ENCODE data around the gene PRKG1.
"Not testable (repeated sequence)": the region's sequence is repeated elsewhere in the genome, so short reads cannot be mapped to it uniquely, and the experiment has no call there.

PRKG1 gene

DNA sequence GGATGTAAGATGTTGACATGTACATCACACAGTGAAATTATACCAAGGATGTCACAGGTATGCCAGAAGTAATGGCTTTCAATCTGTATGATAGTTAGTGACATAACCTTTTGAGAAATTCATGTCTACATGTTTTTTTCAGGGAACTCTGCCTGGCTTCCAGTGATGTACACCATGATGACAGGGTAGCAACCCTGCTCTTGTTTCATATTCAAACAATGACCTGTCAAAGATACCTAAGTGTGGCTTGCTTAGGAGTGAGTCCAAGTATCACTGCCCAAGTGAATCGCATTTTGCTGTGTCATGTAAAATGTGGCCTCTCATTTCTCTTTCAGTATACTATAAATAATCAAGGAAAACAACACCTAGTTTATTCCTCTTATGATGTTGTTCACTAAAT, 1033.9 kb downstream of the PRKG1 start:
- no peak for DNase-seq

DNA sequence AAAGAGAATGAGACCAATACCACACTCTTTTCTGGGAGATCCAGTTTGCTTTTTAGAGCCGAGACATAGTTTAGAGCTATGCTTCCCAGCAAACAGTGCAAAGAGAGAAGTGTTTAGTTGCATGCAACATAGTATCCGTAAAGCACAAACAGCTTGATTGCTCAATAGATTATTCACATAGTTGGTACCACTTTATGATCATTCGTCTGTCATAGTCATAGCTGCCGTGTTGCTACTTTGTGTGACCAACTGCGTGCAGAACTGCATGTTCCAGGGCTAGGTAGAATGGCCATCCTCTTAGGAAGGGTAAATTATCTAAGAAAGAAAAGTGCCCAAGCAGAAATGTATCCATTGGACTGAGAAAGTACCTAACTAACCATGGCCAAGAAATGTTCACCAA, 1036.3 kb downstream of the PRKG1 start:
- no peak for DNase-seq

DNA sequence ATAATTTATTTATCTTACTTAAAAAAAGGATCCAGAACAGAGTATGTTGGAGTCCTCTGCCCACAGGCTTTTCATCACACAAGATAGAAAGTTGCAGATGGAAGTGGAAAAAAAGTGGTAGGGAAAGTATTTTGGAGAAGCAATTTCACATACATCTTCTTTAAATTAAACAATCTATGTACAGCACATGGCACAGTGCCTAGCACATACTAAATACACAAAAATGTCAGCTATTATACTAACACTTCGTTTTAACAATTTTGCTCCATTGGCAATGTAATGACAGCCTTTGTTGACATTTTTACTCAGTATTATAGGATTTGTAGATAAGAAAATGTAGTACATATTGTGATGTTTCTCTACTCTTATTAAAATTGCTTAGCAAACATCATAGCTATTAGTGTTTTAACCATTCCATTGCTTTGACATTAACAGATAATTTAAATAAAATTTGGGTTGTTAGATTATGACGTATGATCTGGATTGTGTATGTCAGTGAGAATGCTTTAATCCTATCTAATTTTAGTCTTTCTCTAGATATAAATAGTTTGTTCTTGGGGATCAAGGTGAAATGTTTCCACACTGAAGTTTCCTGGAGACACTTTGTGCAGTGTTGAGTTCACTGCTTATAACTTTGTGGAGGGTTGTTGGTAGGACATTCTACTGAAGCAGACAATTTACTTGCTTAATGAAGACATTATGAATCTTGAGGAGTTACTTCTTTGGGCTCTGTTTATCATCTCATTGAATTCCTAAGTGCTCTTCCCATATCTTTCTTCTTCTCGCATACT, 1037.0 kb downstream of the PRKG1 start:
- no peak for DNase-seq

DNA sequence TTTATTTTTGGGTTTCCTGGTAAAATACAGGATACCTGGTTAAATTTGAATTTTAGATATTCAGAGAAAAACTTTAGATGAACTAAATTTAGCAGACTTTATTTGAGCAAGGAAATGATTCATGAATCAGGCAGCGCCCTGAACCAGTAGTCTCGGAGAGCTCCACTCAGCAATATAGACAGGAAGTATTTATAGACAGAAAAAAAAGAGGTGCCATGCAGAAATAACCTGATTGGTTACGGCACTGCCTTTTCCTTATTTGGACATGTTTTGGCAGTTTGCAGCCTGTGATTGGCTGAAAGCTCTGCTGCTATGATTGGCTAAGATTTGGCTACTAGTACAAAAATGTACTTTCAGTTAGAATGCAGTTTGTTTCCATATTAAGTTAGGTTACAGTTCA, 1041.5 kb downstream of the PRKG1 start:
- DNase-seq = no peak

DNA sequence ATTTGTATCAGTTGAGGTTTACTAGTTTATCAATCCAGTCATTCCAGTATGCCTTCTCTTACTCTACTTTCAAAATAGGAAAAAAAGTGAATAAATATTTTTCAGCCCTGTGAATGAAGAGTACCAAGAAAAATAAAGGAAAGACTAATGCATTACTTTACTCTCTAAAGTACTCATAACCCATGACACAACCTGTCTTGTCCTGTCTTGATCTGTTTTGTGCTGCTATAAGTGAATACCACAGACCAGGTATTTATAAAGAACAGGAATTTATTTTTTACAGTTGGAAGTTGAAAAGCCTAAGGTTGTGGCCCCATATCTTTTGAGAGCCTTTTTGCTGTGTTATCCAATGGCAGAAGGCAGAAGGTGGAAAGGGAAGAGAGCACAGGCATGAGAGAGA, 1045.2 kb downstream of the PRKG1 start:
- DNase-seq = no peak

DNA sequence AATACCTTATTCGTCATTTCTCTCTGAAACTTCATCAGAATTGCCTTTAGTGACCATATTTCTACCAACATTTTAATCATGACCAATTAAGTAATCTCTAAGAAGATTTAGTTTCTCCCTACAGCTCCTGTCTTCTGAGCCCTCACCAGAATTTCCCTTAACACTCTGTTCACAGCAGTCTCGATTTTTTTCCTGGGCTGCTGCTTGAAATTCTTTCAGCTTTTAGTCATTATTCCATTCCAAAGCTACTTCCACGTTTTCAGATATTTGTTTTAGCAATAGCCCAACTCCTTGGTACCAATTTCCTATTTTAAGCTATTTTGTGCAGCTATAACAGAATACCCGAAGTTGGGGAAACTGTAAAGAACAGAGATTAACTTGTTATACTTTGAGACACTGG, 1047.4 kb downstream of the PRKG1 start:
- DNase-seq = no peak

DNA sequence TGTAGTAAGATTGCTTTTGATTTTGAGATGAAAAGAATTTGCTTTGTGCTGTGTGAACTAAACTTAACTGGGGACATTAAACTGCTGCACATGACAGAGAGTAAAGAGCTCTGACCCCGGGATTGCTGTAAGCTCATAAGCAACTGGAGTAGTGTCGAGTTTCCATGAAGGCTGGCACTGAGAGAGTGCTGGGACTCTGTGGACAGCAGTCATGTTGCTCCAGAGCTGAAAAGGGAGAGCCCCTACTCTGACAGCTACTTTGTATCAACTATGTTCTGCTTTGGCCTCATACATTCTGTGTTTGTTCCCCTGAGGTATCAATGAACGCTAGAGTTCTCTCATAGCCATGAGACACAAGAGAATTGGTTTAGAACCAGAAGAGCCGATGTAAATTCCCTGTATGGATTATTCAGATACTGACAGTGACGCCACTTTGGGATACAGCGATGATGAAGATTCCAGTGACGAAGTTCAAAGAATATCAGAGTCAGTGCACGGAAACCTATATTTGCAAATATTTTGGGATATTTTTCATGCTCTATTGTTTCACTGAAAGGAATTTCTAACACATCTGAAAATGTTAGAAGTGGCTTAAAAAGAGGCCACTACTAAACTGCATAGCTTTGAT, 1053.9 kb downstream of the PRKG1 start:
- no peak for DNase-seq

DNA sequence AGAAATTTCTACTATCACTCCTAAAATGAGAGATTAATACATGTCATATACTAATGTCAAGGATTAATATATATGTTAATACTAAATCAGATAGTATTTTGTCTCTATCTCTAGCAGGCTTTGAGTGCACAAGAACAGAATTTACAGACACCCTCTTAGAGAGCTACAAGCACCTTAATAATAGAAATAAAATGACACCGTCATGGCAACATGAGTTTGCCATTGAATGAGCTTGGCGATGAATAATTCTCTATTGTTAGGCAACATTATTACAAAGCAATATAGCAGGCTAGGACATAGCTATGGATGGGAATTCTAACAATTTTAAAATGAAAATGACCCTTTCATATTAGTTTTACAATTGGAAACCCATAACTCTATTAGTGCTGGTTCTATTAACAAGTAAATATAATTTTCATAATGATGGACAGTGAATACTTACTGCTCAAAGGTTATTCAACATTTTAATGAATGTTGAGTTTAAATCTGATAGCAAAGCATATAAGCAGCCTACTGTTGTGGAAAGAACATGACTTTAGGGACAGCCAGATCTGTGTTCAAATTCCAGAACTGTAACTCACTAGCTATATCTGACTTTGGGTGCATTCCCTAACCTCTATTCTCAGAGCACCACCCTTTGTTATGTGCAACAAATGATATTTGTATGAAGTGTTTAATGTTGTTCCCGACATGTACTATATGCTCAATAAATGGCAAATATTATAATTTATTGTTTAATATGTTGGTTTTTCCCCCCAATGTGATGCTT, 1055.3 kb downstream of the PRKG1 start:
- DNase-seq = no peak

DNA sequence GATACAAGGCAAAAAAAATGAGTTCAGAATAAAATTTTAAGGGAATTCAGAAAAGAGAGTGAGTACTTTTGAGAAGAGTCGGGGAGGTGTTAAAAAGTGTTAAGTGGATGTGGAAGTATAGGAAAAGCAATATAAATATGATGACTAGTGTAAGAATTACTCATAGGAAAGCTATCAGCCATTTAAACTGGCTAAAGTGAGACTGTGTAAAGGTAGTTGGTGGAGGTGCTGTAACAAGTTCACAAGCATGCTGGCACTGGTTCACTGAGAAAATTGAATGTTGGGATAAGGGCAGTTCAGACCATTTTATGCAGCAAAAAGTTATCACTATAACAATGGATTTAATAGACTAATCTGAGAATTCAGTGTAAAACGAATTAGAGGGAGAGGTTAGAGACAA, 1060.8 kb downstream of the PRKG1 start:
- no peak for DNase-seq

DNA sequence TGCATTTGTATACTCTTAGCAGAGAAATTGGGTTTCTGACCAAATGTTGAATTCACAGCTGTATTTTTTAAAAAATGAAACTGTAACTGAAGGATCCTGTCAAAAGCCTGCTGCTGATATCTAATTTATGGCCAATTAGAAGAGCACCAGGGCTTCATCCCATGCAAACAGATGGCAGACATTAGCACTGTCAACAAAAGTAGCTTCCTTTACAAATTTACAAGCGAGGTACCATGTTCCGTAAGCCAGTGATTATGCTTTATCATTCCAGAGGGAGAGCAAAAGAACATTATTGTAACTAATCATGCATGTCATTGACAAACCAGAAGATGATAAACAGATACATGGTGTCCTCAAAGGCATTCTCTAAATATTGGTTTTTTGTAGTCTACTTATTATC, 1062.6 kb downstream of the PRKG1 start:
- no peak for DNase-seq

DNA sequence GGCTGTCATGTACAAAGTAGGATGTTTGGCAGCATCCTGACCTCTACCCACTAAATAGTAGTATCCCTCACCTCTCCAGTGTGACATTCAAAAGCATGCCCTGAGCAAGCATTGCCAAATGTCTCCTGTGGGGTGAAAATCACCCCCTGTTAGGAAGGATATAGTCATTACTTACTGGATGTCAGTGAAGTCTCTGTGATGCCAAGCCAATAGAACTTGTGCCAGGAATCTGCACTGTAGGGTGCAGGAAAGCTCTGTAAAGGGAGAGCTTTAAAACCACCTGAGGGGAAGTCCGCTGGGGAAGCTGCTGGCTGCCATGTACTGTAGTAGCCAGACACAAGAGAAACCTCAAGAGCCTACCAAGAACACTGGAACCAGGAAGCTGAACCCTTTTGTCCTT, 1069.1 kb downstream of the PRKG1 start:
- no peak for DNase-seq

DNA sequence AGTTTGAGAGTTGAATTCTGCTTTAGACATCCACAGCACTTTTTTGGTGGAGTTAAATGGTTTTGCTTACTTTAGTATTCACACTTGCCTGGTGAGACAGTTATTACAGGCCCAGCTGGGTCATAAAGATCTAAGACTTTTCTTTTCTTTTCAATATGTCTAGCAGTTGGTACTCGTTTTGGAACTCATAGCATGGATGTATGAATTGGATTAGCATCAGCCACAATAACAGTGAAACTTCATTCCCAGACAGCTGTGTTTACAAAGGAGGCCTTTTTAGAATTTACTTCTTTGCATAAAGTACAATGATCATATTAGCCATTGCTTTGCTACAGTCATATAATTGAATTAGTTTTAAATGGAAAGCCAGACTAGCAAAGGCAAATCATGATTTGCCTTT, 1071.3 kb downstream of the PRKG1 start:
- no peak for DNase-seq

DNA sequence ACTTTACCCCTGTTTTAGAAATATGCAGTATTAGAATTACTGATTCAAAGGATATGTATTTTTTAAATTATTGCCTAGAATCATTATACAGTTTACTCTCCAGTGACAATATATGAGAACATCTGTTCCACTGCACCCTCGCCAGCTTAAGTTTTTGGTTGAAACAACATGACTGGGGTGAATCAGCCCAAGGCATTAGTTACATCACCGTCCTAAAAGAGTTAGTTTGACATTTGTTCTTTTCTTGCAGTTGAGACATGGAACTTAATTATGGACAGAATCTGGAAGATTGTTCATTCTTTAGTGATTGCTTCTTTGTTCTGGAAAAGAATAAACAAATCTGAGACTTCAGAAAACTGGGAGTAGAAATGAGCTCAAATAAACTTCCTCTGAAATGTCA, 1072.5 kb downstream of the PRKG1 start:
- DNase-seq = no peak

DNA sequence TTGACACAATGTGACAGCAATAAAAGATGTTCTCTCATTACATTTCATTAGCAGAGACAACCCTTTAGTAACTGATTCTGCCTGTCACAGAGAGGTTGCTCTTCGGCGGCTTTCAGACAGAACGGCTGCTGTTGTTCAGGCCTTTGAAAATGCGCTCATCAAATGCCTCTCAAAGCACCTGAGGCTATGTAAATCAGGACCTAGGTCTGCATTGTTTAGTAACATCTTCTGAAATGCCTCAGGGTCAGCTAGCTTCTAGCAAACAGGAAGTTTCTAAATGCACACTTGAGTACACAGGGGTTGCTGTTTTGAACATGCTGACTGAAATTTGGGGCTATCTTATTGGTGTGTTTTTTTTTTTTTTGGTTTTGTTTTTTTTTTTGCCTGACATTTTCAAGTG, 1096.5 kb downstream of the PRKG1 start:
- no peak for DNase-seq

DNA sequence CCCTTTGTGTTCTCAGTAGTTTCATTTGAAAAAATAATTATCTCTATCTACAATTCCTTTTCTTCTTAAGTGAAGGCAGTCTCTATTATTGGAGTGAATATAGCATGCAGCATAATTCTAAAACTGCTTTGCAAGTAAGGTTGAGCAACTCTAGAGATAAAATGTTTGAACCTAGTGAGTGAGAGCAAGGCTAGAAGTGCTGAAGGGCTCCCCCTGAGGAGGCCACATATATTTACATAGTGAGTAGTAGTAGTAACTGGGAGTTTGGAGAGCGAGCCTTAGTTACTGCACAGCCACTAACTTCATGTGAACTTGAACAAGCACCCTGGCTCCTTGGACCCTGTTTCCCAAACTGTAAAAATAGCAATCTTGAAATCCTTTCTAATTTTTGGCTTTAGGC, 1098.3 kb downstream of the PRKG1 start:
- DNase-seq = no peak

DNA sequence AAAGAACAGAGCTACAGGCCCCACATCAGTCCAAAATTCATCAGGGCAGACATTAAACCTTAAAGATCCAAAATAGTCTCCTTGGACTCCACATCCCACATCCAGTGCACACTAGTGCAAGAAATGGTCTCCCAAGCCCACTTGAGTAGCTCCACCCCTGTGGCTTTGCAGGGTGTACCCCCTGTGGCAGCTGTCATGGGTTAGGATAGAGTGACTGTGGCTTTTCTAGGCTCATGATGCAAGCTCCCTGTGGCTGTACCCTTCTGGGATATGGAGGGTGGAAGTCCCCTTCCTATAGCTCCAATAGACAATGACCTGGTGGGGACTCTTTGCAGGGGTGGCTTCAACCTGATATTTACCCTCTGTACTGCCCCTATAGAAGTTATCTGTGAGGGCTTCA, 1111.0 kb downstream of the PRKG1 start:
- DNase-seq = no peak

DNA sequence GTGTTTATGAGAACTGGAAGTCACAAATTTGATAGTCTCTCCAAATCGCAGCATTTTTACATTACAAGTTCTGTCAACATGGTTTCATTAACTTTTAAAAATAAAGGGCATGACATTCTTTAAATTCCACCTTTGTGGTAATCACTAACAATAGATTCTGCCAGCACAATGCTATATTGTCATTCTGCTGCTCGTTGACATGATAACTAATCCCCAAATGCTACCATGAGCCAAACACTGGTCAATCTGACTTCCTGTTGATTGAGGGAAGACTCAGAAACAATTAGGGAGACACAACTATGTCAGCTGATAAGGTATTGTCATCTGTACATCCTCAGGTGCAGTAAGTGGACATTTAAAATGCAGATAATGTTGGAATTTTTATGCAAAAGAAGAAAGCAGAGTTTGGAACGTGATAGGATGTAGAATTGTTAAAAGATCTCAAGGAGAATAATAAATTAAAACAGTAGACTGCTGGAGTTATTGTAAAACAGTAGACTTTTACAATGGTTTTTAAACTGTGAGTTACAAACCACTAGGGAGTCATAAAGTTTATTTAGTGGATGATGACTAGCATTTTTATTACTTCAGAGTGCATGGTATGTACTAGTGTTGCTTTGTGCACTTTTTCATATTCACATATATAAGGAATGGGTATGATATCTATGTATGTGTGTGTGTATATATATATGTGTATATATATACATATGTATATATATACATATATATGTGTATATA, 1113.4 kb downstream of the PRKG1 start:
- DNase-seq = no peak

DNA sequence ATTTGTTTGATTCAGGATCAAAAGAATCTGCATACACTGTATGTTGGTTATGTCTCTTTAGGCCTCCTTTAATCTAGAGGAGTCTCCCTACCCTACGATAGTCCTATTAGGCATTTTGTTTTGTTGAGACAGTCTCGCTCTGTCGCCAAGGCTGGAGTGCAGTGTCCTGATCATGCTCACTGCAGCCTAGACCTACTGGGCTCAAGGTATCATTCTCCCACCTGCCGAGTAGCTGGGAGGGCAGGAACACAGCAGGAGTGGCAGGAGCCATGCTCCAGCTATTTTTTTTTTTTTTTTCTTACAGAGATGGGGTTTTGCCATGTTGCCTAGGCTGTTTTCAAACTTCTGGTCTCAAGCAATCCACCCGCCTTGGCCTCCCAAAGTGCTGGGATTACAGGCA, 1116.8 kb downstream of the PRKG1 start:
- DNase-seq = no peak

DNA sequence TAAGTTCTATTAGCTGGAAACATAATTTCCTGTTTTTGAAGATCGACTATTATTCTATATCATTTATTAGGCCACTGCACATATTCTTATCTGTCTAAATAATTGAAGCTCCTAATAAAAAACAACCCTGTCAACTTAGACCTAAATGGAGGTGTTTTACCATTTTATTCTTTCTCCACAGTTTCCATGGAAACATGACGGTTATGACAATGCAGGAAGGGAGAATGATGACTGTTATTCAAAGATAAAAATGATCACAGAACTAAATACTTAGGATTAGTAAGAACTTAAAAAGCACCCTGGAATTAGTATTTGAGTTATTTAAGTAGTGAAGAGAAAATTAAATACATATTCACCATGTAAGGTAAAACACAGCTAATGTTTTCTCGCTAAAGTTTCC, 1119.9 kb downstream of the PRKG1 start:
- DNase-seq = no peak

DNA sequence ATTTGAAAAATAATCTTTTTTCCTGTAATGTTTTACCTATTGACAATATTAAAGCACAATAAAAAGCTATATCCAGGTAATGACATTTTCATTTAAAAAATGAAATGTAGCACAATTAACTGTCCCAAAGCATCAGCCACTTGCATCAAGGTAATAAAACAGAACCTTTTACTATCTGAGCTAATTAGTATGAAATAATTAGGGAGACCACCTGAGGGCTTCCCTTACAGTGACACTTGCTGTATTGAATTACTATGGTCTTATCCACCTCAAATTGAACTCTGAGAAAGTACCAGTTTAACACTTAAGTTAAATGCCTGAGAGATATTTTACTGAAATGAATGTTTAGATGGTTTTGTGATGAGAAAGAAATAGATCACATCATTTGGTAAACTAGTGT, 1120.4 kb downstream of the PRKG1 start:
- no peak for DNase-seq

DNA sequence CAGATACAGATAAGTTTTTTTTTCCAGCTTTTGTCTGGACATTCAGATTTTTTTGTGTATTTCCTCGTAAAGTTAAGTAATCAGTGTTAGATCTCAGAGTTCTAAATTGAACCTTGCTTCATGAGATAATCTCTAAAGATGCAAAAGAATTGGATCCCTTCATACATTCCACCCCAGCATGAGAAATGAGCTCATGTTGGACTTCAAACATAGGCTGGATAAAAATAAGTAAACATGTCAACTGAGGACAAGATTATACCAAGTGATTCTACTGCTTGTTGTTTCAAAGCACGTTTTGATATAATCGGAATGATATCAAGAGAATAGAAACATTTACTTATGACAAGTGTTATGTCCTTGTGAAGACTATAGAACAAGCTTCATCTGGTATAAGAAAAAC, 1122.8 kb downstream of the PRKG1 start:
- no peak for DNase-seq

DNA sequence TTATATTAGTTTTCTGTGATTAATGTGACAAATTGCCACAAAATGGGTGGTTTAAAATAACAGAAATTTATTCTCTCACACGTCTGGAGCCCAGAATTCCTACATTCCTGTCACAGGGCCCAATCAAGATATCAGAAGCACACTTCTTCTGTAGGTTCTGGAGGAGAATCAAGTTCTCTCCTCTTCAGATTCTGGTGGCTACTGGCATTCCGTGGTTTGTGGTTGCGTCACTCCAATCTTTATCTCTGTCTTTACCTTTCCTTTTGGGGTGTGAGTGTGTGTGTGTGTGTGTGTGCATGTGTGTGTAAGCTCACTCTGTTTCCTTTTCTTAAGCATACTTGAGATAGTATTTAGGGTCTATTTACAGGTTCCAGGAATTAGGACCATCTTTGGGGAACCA, 1124.3 kb downstream of the PRKG1 start:
- DNase-seq = no peak

DNA sequence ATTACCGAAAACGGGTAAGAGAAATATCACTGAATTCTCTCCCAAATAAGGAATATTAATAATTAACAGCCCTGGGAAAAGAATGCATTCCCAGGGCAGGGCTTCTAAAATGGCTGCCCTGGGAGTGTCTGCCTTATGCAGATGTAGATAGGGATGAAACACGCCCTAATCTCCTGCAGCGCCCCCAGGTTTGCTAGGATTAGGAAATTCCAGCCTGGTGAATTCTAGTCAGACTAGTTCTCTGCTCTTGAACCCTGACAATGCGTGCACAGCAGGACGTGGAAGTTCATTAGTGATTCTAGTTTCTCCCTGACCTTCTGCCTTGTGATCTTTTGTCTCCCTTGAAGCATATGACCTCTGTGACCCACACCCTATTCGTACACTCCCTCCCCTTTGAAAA, 1130.6 kb downstream of the PRKG1 start:
- not testable (repeated sequence) for DNase-seq

DNA sequence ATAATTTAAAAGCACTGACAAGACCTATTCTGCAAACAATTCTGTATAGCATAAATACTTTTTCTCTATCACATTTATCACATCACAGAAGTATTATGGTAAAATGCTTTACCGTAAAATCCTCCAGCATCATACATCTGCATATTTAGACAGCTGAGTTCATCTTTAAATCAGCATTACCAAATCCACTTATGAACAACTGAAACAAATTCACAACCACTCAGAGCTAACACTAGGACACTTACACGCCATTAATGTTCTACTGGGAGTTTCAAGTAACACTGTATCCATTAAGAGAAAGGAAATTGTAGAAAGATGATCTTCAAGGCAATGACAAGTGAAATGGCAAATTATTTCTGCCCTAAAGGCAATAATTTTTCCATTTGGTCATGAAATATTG, 1134.1 kb downstream of the PRKG1 start:
- DNase-seq = no peak

Data from CD4-positive, alpha-beta T cell treated with Interleukin-12 subunit alpha and Interleukin-12 subunit beta, for 1 hour (primary cell).